Small intestine (tissue), 7 donors: Measurements from ENCODE around the gene CACNA2D2. TPM values are rescaled to one million over a fixed set of nuclear protein-coding genes. Genes with fewer than 3 reads are reported as not detected.

Source experiments
- DNase-seq, 2 donors: peaks; one replicate each; pipeline versions ENCODE4 v3.0.0 to v3.0.0-alpha.2; 2013
- FAIRE-seq: peaks from 2 replicates; lab custom pipeline; 2012; peaks lifted over from hg19 to GRCh38; lab: Jason Lieb, UNC
- H3K27ac ChIP-seq, 3 donors: one replicate each; pipeline ENCODE4 v1.5.1; 2013; ENCODE audit warnings: low read length in 2 of 3, mild to moderate bottlenecking in 2 of 3, control low read depth in 1 of 3, inconsistent platforms in 1 of 3, low read depth in 1 of 3, moderate library complexity in 1 of 3
- H3K27me3 ChIP-seq, 3 donors: one replicate each; pipeline ENCODE4 v1.6.1; 2013; ENCODE audit warnings: low read length in 3 of 3, inconsistent platforms in 1 of 3; ENCODE audit not compliant: control insufficient read depth in 3 of 3, insufficient read depth in 3 of 3
- H3K36me3 ChIP-seq, 3 donors: one replicate each; pipeline ENCODE4 v1.6.1; 2013; ENCODE audit warnings: low read length in 3 of 3, inconsistent platforms in 1 of 3, low read depth in 1 of 3, mild to moderate bottlenecking in 1 of 3, moderate library complexity in 1 of 3; ENCODE audit not compliant: control insufficient read depth in 3 of 3, insufficient read depth in 2 of 3
- H3K4me1 ChIP-seq, 3 donors: one replicate each; pipeline ENCODE4 v1.6.1; 2013; ENCODE audit warnings: low read length in 2 of 3, inconsistent platforms in 1 of 3, low read depth in 1 of 3, mild to moderate bottlenecking in 1 of 3, moderate library complexity in 1 of 3; ENCODE audit not compliant: control insufficient read depth in 3 of 3, insufficient read depth in 2 of 3
- H3K4me3 ChIP-seq, 3 donors: one replicate each; pipeline ENCODE4 v1.5.1; 2013; ENCODE audit warnings: low read length in 3 of 3, control low read depth in 1 of 3, inconsistent platforms in 1 of 3, low read depth in 1 of 3, mild to moderate bottlenecking in 1 of 3, moderate library complexity in 1 of 3
- H3K9me3 ChIP-seq, 2 donors: one replicate each; pipeline ENCODE4 v1.6.1; 2013; ENCODE audit warnings: low read depth in 1 of 2, low read length in 1 of 2; ENCODE audit not compliant: control insufficient read depth in 2 of 2, insufficient read depth in 1 of 2
- WGBS, 3 donors: extraction: QIAGEN DNeasy Blood & Tissue Kit; methylation state at CpG; one replicate each; pipeline ENCODE4 v1.1.7; 2013; 5-methylcytosine and 5-hydroxymethylcytosine counted together
- polyA plus RNA-seq, 4 donors: library from polyadenylated mRNA; stranded (reverse) in 3 of 4; unstranded in 1 of 4; fragments of 200-250 nt in 3 of 4; fragments of 120-200 nt in 1 of 4; gene quantifications; one replicate each; pipeline versions ENCODE4 v1.2.1 to v1.2.3, GENCODE V29; 2013
- donor health status: healthy with polysubstance abuse.
- donor health status: control.
- donor health status: control.
- donor health status: Bipolar disorder and iron deficiency.
- donor health status: healthy.

The CACNA2D2 gene
- polyA plus RNA-seq, 4 donors: 0.22 to 5.3 (median 0.89) TPM

GRCh38 chr3:50318615-50319014 lies 184.8 kb downstream of the CACNA2D2 start:
- no peak overlapping the region for H3K27ac ChIP-seq
- peaks cover 0 to 60% (median 0%) of the 10 kb centered on the region in 3 donors for H3K36me3 ChIP-seq
- FAIRE-seq (no peak), DNase-seq (no peak)
- H3K9me3 ChIP-seq: no peaks in the 10 kb centered on the region
- peaks cover 3 to 62% (median 5%) of the 10 kb centered on the region in 3 donors for H3K4me1 ChIP-seq
- no peaks in the 10 kb centered on the region for H3K27me3 ChIP-seq
- no peak overlapping the region for H3K4me3 ChIP-seq
- WGBS, 3 donors: 78 to 83% (median 81%) methylated on average over 10 of the region's 10 CpGs

- DNase-seq: no peak
- no peak overlapping the region for H3K27ac ChIP-seq
Measured at GRCh38 chr3:50318163-50318562, 185.3 kb downstream of the CACNA2D2 start.

GRCh38 chr3:50317300-50317699 lies 186.1 kb downstream of the CACNA2D2 start:
- no peak for FAIRE-seq
- H3K27me3 ChIP-seq: no peaks in the 10 kb centered on the region
- H3K36me3 ChIP-seq: peaks cover 0 to 60% (median 0%) of the 10 kb centered on the region in 3 donors
- H3K27ac ChIP-seq: peak overlapping the region; percentile 84 to 90 (median 85)
- peaks cover 3 to 49% (median 5%) of the 10 kb centered on the region in 3 donors for H3K4me1 ChIP-seq
- 21 to 50% (median 44%) methylated on average over 6 of the region's 6 CpGs for WGBS, 3 donors
- H3K9me3 ChIP-seq: no peaks in the 10 kb centered on the region
- DNase-seq: peak; percentile 24 to 64
- no peak overlapping the region for H3K4me3 ChIP-seq

More at GRCh38 chr3:50318163-50318562, 185.3 kb downstream of the CACNA2D2 start:
- Histone ChIP-seq H3K4me3 (no peak overlapping the region), H3K9me3 (no peaks in the 10 kb centered on the region), H3K27me3 (no peaks in the 10 kb centered on the region), H3K36me3 (peaks cover 0 to 60% (median 0%) of the 10 kb centered on the region in 3 donors), H3K4me1 (peaks cover 3 to 58% (median 5%) of the 10 kb centered on the region in 3 donors)
- WGBS, 3 donors: 78 to 84% (median 82%) methylated on average over 11 of the region's 11 CpGs
- FAIRE-seq: no peak

- Histone ChIP-seq H3K9me3 (no peaks in the 10 kb centered on the region), H3K4me1 (peaks cover 3 to 44% (median 5%) of the 10 kb centered on the region in 3 donors), H3K27ac (peak overlapping the region; percentile 84 to 90 (median 85)), H3K4me3 (no peak overlapping the region), H3K27me3 (no peaks in the 10 kb centered on the region), H3K36me3 (peaks cover 0 to 60% (median 0%) of the 10 kb centered on the region in 3 donors)
- peak; percentile 91 to 92 for DNase-seq
- FAIRE-seq: no peak
- 8 to 45% (median 22%) methylated on average over 9 of the region's 9 CpGs for WGBS, 3 donors
Measured at GRCh38 chr3:50316657-50317242, 186.7 kb downstream of the CACNA2D2 start.

- Histone ChIP-seq H3K27me3 (no peaks in the 10 kb centered on the region), H3K27ac (no peak overlapping the region), H3K4me3 (no peak overlapping the region), H3K36me3 (peaks cover 0 to 53% (median 0%) of the 10 kb centered on the region in 3 donors), H3K4me1 (peaks cover 0 to 37% (median 4%) of the 10 kb centered on the region in 3 donors), H3K9me3 (no peaks in the 10 kb centered on the region)
- DNase-seq (no peak), FAIRE-seq (no peak)
- WGBS, 3 donors: 95 to 100% (median 97%) methylated on average over 4 of the region's 4 CpGs
Measured at GRCh38 chr3:50314816-50315215, 188.6 kb downstream of the CACNA2D2 start.

- H3K27me3 ChIP-seq: no peaks in the 10 kb centered on the region
- H3K9me3 ChIP-seq: peaks cover 0 to 5% of the 10 kb centered on the region in 2 donors
- 77 to 81% (median 80%) methylated on average over 3 of the region's 3 CpGs for WGBS, 3 donors
- H3K36me3 ChIP-seq: peaks cover 0 to 48% (median 0%) of the 10 kb centered on the region in 3 donors
- peaks cover 0 to 32% (median 4%) of the 10 kb centered on the region in 3 donors for H3K4me1 ChIP-seq
- H3K4me3 ChIP-seq: no peak overlapping the region
- FAIRE-seq: no peak
- DNase-seq: no peak
- H3K27ac ChIP-seq: no peak overlapping the region
Measured at GRCh38 chr3:50314342-50314741, 189.1 kb downstream of the CACNA2D2 start.

Other genes starting within 250 kb of the CACNA2D2 start
- 100 to 1,000 TPM in 3 of 4 donors, 10 to 100 TPM in 1; 39.2 to 204 (median 154) TPM for gene SEMA3B, start 234.5 kb downstream of the CACNA2D2 start, polyA plus RNA-seq
- under 1 TPM in 3 of 4 donors, not detected in 1; 0.21 to 0.54 (median 0.30) TPM for gene LSMEM2, start 224.5 kb downstream of the CACNA2D2 start, polyA plus RNA-seq
- 10 to 100 TPM; 46.3 to 93.4 (median 71.0) TPM for gene IFRD2, start 211.2 kb downstream of the CACNA2D2 start, polyA plus RNA-seq
- 1 to 10 TPM; 1.6 to 4.1 (median 2.5) TPM for gene HYAL3, start 204.2 kb downstream of the CACNA2D2 start, polyA plus RNA-seq
- gene NAA80, start 204.2 kb downstream of the CACNA2D2 start, polyA plus RNA-seq: 1 to 10 TPM; 2.4 to 8.5 (median 7.3) TPM
- gene HYAL1, start 200.1 kb downstream of the CACNA2D2 start, polyA plus RNA-seq: 10 to 100 TPM in 1 of 4 donors, 1 to 10 TPM in 3; 1.1 to 11.1 (median 3.7) TPM
- 100 to 1,000 TPM in 1 of 4 donors, 10 to 100 TPM in 3; 11.0 to 124 (median 23.6) TPM for gene HYAL2, start 180.9 kb downstream of the CACNA2D2 start, polyA plus RNA-seq
- gene TUSC2, start 175.4 kb downstream of the CACNA2D2 start, polyA plus RNA-seq: 10 to 100 TPM; 26.8 to 46.2 (median 30.6) TPM
- gene RASSF1, start 162.8 kb downstream of the CACNA2D2 start, polyA plus RNA-seq: 10 to 100 TPM; 16.3 to 39.0 (median 26.2) TPM
- 1 to 10 TPM in 2 of 4 donors, under 1 TPM in 2; 0.43 to 2.5 (median 1.2) TPM for gene ZMYND10, start 157.9 kb downstream of the CACNA2D2 start, polyA plus RNA-seq
- gene NPRL2, start 152.9 kb downstream of the CACNA2D2 start, polyA plus RNA-seq: 10 to 100 TPM; 16.2 to 31.8 (median 21.3) TPM
- 10 to 100 TPM; 25.8 to 39.1 (median 30.9) TPM for gene CYB561D2, start 152.8 kb downstream of the CACNA2D2 start, polyA plus RNA-seq
- 10 to 100 TPM; 24.8 to 49.1 (median 31.0) TPM for gene TMEM115, start 144.1 kb downstream of the CACNA2D2 start, polyA plus RNA-seq
- 1 to 10 TPM; 1.1 to 3.9 (median 2.9) TPM for gene C3orf18, start 64.1 kb upstream of the CACNA2D2 start, polyA plus RNA-seq
- 10 to 100 TPM; 13.9 to 30.1 (median 16.0) TPM for gene HEMK1, start 65.9 kb upstream of the CACNA2D2 start, polyA plus RNA-seq
- gene CISH, start 108.1 kb upstream of the CACNA2D2 start, polyA plus RNA-seq: 10 to 100 TPM in 1 of 4 donors, 1 to 10 TPM in 3; 4.8 to 47.0 (median 7.4) TPM
- 10 to 100 TPM; 28.2 to 83.4 (median 31.5) TPM for gene MAPKAPK3, start 113.5 kb upstream of the CACNA2D2 start, polyA plus RNA-seq
- gene DOCK3, start 171.3 kb upstream of the CACNA2D2 start, polyA plus RNA-seq: under 1 TPM in 2 of 4 donors, not detected in 2; 0.13 to 0.34 TPM